ENCODE data around the gene OMA1.

Gene OMA1

DNA sequence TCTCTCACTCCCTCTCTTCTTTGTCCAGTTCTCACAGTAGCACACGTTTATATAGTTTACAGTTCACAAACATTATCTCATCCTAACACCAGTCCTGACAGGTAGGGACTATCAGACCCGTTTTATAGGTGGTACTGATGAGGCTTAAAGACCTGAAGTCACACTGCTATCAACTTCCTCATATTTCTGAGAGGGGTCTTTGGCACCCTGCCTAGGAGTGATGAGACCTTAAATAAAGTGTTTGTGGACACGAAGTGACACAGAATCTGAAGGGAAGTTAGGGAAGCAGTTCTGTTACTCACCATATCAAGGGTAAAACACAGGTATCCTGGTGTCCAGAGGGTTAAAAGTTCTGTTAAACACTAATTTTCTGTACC, 31.1 kb upstream of the OMA1 start:
- H3K27me3 Mint-ChIP-seq = peaks cover 42% of the 10 kb centered on the region
- peak overlapping the region; percentile 70 for H3K4me3 Mint-ChIP-seq
- H3K4me1 Mint-ChIP-seq (ENCODE audit: low read depth) = peaks cover 30% of the 10 kb centered on the region
- H3K36me3 Mint-ChIP-seq = peaks cover 3% of the 10 kb centered on the region
- H3K9me3 Mint-ChIP-seq (ENCODE audit: low read depth) = no peaks in the 10 kb centered on the region
- H3K27ac Mint-ChIP-seq = no peak overlapping the region

DNA sequence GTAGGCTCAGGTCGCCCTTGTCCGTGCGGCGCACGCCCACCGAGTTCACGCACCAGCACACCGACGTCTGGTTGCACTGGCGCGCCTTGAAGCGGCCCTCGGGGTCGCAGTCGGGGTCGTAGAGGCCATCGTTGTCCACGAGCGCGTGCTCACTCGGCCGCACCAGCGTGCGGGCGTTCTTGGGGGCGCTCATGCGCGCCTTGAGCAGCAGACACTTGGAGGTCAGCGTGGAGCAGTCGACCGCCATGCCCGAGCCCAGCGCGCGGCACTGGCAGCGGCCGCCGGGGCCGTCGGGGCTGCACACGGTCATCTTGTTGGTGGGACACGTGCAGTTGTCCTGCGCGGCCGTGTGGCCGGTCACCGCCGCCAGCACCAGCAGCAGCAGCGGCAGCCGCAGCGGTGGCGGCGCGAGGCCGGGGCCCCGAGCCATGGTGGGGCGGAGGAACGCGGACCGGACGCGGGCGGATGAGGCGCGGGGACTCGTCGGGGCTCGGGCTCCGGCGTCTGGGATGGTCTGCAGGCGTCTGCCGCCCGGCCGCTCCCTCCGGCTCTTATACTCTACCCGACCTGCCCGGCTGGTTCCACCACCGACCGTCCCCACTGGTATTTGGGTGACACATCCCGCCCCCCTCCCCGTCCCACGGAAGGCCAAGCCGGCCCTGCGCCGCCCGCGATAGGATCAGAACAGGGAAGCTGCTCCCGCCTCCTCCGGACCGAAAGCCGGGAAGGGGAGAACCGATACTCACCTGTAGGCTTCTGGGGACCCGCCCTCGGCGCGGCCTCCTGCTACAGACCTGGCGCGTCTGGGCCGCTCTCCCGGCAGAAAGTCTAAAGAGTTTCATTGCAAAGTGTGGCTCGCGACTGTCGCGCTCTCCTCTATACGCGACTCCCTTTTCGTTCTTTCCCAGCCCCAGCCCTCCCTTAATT, 30.5 kb upstream of the OMA1 start, which contains the start of gene TACSTD2:
Gene TACSTD2 (minus strand): TSS at position 526 of the 927 bp plus-strand sequence. CDS start 96 bp downstream, at position 430.
- peaks cover 3% of the 10 kb centered on the region for H3K36me3 Mint-ChIP-seq
- H3K4me3 Mint-ChIP-seq = peak within 1 kb of the TSS; percentile 78
- no peaks in the 10 kb centered on the region for H3K9me3 Mint-ChIP-seq (ENCODE audit: low read depth)
- H3K27ac Mint-ChIP-seq = no peak within 1 kb of the TSS
- peaks cover 42% of the 10 kb centered on the region for H3K27me3 Mint-ChIP-seq
- H3K4me1 Mint-ChIP-seq (ENCODE audit: low read depth) = peaks cover 30% of the 10 kb centered on the region

GRCh38 chr1:58576325-58576726, 29.8 kb upstream of the OMA1 start:
- H3K4me3 Mint-ChIP-seq = peak overlapping the region; percentile 78
- H3K9me3 Mint-ChIP-seq (ENCODE audit: low read depth) = no peaks in the 10 kb centered on the region
- H3K4me1 Mint-ChIP-seq (ENCODE audit: low read depth) = peaks cover 30% of the 10 kb centered on the region
- H3K27ac Mint-ChIP-seq = no peak overlapping the region
- peaks cover 3% of the 10 kb centered on the region for H3K36me3 Mint-ChIP-seq
- H3K27me3 Mint-ChIP-seq = peaks cover 44% of the 10 kb centered on the region

- no peak overlapping the region for H3K27ac Mint-ChIP-seq
- H3K4me1 Mint-ChIP-seq (ENCODE audit: low read depth) = peaks cover 30% of the 10 kb centered on the region
- H3K36me3 Mint-ChIP-seq = peaks cover 3% of the 10 kb centered on the region
- H3K4me3 Mint-ChIP-seq = peak overlapping the region; percentile 78
- H3K27me3 Mint-ChIP-seq = peaks cover 42% of the 10 kb centered on the region
- H3K9me3 Mint-ChIP-seq (ENCODE audit: low read depth) = no peaks in the 10 kb centered on the region
These were observed 29.2 kb upstream of the OMA1 start for GRCh38 chr1:58575551-58576324.

GRCh38 chr1:58574816-58575215, 28.3 kb upstream of the OMA1 start:
- no peaks in the 10 kb centered on the region for H3K9me3 Mint-ChIP-seq (ENCODE audit: low read depth)
- H3K4me3 Mint-ChIP-seq = no peak overlapping the region
- H3K27me3 Mint-ChIP-seq = peaks cover 49% of the 10 kb centered on the region
- peaks cover 3% of the 10 kb centered on the region for H3K36me3 Mint-ChIP-seq
- H3K27ac Mint-ChIP-seq = no peak overlapping the region
- H3K4me1 Mint-ChIP-seq (ENCODE audit: low read depth) = peaks cover 30% of the 10 kb centered on the region

GRCh38 chr1:58573705-58574591, 27.4 kb upstream of the OMA1 start:
- Mint-ChIP-seq H3K4me1 (ENCODE audit: low read depth) (peaks cover 30% of the 10 kb centered on the region), H3K27me3 (peaks cover 46% of the 10 kb centered on the region), H3K36me3 (peaks cover 3% of the 10 kb centered on the region), H3K27ac (no peak overlapping the region), H3K9me3 (ENCODE audit: low read depth) (no peaks in the 10 kb centered on the region), H3K4me3 (peak overlapping the region; percentile 15)

DNA sequence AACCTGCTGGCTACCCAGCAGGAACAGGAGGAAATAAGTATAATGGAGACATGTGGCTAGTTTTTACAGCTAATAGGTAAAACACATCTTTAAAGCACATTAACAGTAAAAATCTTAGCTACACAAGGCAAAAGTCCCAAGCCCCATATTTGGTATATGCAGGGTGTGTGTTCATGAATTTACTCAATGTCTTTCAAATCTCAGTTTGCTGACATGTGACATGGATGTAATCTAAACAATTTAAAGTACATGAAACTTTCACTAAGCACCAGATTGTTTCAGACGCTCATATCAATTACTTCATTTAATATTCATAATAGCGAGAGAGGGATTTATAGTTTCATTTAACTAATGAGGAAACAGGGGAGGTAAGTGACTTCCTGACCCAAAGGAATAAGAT, 26.6 kb upstream of the OMA1 start:
- Mint-ChIP-seq H3K4me1 (ENCODE audit: low read depth) (peaks cover 28% of the 10 kb centered on the region), H3K27me3 (peaks cover 45% of the 10 kb centered on the region), H3K36me3 (peaks cover 3% of the 10 kb centered on the region), H3K27ac (no peak overlapping the region), H3K9me3 (ENCODE audit: low read depth) (no peaks in the 10 kb centered on the region), H3K4me3 (no peak overlapping the region)

GRCh38 chr1:58572690-58573089, 26.2 kb upstream of the OMA1 start:
- Mint-ChIP-seq H3K9me3 (ENCODE audit: low read depth) (no peaks in the 10 kb centered on the region), H3K36me3 (peaks cover 3% of the 10 kb centered on the region), H3K27ac (no peak overlapping the region), H3K27me3 (peaks cover 41% of the 10 kb centered on the region), H3K4me1 (ENCODE audit: low read depth) (peaks cover 24% of the 10 kb centered on the region), H3K4me3 (no peak overlapping the region)

DNA sequence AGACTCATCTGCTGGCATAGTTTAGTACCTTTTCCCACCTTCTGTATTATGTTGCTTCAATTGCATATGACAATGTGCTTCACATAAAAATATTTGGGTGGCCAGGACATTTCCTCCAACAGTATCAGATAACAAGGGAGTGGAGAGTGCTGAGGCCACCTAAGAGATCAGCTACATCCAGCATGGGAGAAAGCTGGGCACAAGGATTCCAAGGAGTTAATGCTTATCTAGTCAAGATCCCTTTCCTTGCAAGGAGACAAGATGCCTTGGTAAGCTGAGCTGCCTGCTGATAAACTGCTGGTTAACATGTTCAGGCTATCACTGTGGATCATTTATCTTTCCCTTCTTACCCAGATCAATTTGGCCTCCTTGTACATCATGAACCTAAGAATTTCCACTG, 25.1 kb upstream of the OMA1 start:
- no peak overlapping the region for H3K4me3 Mint-ChIP-seq
- H3K9me3 Mint-ChIP-seq (ENCODE audit: low read depth) = no peaks in the 10 kb centered on the region
- peaks cover 22% of the 10 kb centered on the region for H3K4me1 Mint-ChIP-seq (ENCODE audit: low read depth)
- peaks cover 38% of the 10 kb centered on the region for H3K27me3 Mint-ChIP-seq
- H3K27ac Mint-ChIP-seq = no peak overlapping the region
- H3K36me3 Mint-ChIP-seq = peaks cover 3% of the 10 kb centered on the region

DNA sequence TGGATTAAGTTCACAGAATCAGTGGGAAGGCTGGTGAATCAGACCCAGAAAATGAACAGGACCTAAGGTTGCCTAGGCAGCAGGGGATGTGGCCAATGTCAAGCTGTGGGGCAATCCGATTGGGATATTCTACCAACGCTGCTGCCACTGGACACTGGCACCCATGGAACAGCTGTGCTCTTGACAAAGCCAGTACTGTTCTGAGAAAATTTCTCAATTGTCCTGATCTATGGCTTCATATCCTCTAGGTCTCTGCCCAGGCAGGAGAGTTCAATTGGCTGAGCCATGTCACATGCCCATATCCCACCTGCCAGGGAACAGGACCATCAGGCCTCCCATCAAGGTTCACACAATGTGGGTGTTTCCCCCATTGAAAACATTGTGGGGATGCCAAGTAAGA, 24.3 kb upstream of the OMA1 start:
- H3K27me3 Mint-ChIP-seq = peaks cover 35% of the 10 kb centered on the region

DNA sequence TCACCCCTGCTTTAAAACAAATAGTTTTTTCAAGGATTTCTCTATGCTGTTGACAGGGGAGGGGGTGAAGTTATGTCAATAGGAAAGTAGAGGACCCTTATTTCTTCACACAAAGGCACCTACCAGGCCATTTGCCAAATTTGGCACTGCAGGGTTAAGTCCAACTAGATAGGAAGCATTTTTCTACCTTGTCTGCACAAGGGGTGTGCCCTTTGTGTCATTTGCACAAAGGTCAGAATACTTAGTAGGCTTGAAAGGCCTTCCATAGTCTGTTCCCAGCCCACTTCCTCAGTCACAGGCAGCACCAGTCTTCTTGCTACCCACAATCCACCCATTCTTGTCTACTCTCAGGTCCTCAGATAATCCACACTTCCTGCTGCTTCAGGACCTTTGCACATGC, 23.6 kb upstream of the OMA1 start:
- peaks cover 12% of the 10 kb centered on the region for H3K4me1 Mint-ChIP-seq (ENCODE audit: low read depth)
- no peak overlapping the region for H3K4me3 Mint-ChIP-seq
- no peaks in the 10 kb centered on the region for H3K36me3 Mint-ChIP-seq
- H3K27me3 Mint-ChIP-seq = peaks cover 34% of the 10 kb centered on the region
- no peaks in the 10 kb centered on the region for H3K9me3 Mint-ChIP-seq (ENCODE audit: low read depth)
- no peak overlapping the region for H3K27ac Mint-ChIP-seq

More for the DNA sequence above, 24.3 kb upstream of the OMA1 start:
- H3K27ac Mint-ChIP-seq = no peak overlapping the region
- no peaks in the 10 kb centered on the region for H3K9me3 Mint-ChIP-seq (ENCODE audit: low read depth)
- peaks cover 16% of the 10 kb centered on the region for H3K4me1 Mint-ChIP-seq (ENCODE audit: low read depth)
- H3K4me3 Mint-ChIP-seq = no peak overlapping the region
- H3K36me3 Mint-ChIP-seq = peaks cover 3% of the 10 kb centered on the region

- no peak overlapping the region for H3K27ac Mint-ChIP-seq
- no peaks in the 10 kb centered on the region for H3K36me3 Mint-ChIP-seq
- H3K4me3 Mint-ChIP-seq = no peak overlapping the region
- no peaks in the 10 kb centered on the region for H3K9me3 Mint-ChIP-seq (ENCODE audit: low read depth)
- peaks cover 30% of the 10 kb centered on the region for H3K27me3 Mint-ChIP-seq
- peaks cover 8% of the 10 kb centered on the region for H3K4me1 Mint-ChIP-seq (ENCODE audit: low read depth)
These were observed 22.4 kb upstream of the OMA1 start for GRCh38 chr1:58568911-58569310.

DNA sequence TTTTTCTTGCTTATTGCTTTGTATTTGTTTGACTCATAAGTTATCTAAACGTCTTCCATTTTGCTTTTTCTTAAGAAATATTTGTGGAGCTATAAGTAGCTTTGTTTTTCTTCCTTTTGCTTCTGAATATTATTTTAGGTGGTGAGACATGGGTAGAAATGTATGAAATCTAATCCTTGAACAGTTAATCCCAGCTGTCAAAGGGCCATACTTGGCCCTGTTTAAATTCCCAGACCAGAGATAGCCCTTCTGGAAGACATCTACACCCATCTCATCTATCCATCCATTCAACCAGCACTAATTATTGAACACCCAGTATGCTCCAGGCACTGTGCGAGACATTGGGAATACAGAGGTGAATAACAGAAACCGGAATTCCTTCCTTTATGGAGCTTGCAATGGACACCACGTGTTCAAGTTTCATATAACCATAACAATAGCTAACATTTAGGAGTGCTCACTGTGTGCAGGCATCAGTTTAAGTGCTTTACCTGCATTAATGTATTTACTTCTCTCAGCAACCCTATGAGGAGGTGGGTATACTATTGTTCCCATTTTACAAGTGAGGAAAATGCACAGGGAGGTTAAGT, 21.8 kb upstream of the OMA1 start:
- H3K27ac Mint-ChIP-seq = no peak overlapping the region
- peaks cover 3% of the 10 kb centered on the region for H3K4me1 Mint-ChIP-seq (ENCODE audit: low read depth)
- no peaks in the 10 kb centered on the region for H3K36me3 Mint-ChIP-seq
- H3K4me3 Mint-ChIP-seq = no peak overlapping the region
- H3K27me3 Mint-ChIP-seq = peaks cover 29% of the 10 kb centered on the region
- no peaks in the 10 kb centered on the region for H3K9me3 Mint-ChIP-seq (ENCODE audit: low read depth)

DNA sequence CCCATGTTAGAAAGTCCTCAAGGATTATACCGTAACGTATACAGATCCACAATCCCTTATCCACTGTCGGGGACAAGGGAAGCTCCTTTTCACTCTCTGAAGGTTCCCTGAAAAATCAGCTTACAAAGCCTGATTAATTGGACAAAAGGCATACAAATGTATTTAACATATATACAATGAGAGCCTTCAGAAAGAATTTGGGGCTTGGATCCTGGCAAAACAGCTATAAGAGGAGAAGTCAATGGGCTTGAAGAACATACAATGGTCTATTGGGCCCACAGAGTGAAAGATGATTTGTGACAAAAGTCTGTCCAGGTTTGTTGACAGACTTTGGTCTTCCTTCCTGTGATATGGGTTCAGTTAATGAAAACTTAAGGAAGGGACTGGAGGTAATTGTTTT, 19.8 kb upstream of the OMA1 start:
- Mint-ChIP-seq H3K27ac (no peak overlapping the region), H3K27me3 (peaks cover 30% of the 10 kb centered on the region), H3K4me3 (no peak overlapping the region), H3K9me3 (ENCODE audit: low read depth) (no peaks in the 10 kb centered on the region), H3K36me3 (no peaks in the 10 kb centered on the region), H3K4me1 (ENCODE audit: low read depth) (no peaks in the 10 kb centered on the region)
